SJSA1 (cell line): ENCODE measurements around the gene PTGS2. TPM values are rescaled to one million over a fixed set of nuclear protein-coding genes. Genes with fewer than 3 reads are reported as not detected.
"Not testable (repeated sequence)": the region's sequence is repeated elsewhere in the genome, so short reads cannot be mapped to it uniquely, and the experiment has no call there.

Experiments used
- DNase-seq, 2 experiments: peaks; one replicate each; pipeline ENCODE4 v3.0.0-alpha.2; 2015 to 2020; ENCODE audit warnings: low spot score in 2 of 2, low read depth in 1 of 2
- H3K27ac ChIP-seq: fragments of 250-450 bp; sonication (Bioruptor Pico); 2 replicates; pipeline ENCODE4 v1.5.1; 2020; ENCODE audit warnings: mild to moderate bottlenecking, moderate library complexity
- H3K27me3 ChIP-seq: fragments of 250-450 bp; sonication (Bioruptor Pico); replicated peaks from 2 replicates; pipeline ENCODE4 v1.5.1; 2020; ENCODE audit warnings: mild to moderate bottlenecking, moderate library complexity
- H3K36me3 ChIP-seq: fragments of 250-450 bp; sonication (Bioruptor Pico); 2 replicates; pipeline ENCODE4 v1.5.1; 2020; ENCODE audit warnings: mild to moderate bottlenecking
- H3K4me1 ChIP-seq: fragments of 250-450 bp; sonication (Bioruptor Pico); replicated peaks from 2 replicates; pipeline ENCODE4 v1.6.1; 2021; ENCODE audit warnings: mild to moderate bottlenecking
- H3K4me3 ChIP-seq: fragments of 250-450 bp; sonication (Bioruptor Pico); 2 replicates; pipeline ENCODE4 v1.5.1; 2020; ENCODE audit warnings: mild to moderate bottlenecking
- H3K9me3 ChIP-seq: fragments of 250-450 bp; sonication (Bioruptor Pico); replicated peaks from 2 replicates; pipeline ENCODE4 v1.5.1; 2020; ENCODE audit warnings: mild to moderate bottlenecking
- total RNA-seq: library from RNA; depleted of rRNA; stranded (reverse); fragments of >200 nt; shearing (Covaris generic); gene quantifications from 2 replicates; pipeline ENCODE4 v1.2.3, GENCODE V29; 2014

The PTGS2 gene
- total RNA-seq, 1 experiment from 2014 or later: 0.13 TPM

- DNase-seq: no peak
- Histone ChIP-seq H3K36me3 (no peaks in the 10 kb centered on the region), H3K4me1 (peaks cover 8% of the 10 kb centered on the region; the same call in 1 of the 2 replicates), H3K4me3 (no peak overlapping the region), H3K9me3 (no peaks in the 10 kb centered on the region), H3K27ac (no peak overlapping the region), H3K27me3 (peaks cover 31% of the 10 kb centered on the region)
Observed at GRCh38 chr1:186681801-186682200, 1.6 kb upstream of the PTGS2 start.

GRCh38 chr1:186681121-186681520 lies 898 bp upstream of the PTGS2 start:
- peak overlapping the region; percentile 31 for H3K4me3 ChIP-seq
- no peak overlapping the region for H3K27ac ChIP-seq
- peaks cover 31% of the 10 kb centered on the region for H3K27me3 ChIP-seq
- peaks cover 8% of the 10 kb centered on the region; the same call in 1 of the 2 replicates for H3K4me1 ChIP-seq
- no peaks in the 10 kb centered on the region for H3K36me3 ChIP-seq
- H3K9me3 ChIP-seq: no peaks in the 10 kb centered on the region
- DNase-seq: no peak

GRCh38 chr1:186679924-186680244 lies 339 bp downstream of the PTGS2 start:
- DNase-seq: peak in 1 of 2 experiments; percentile 14
- peaks cover 31% of the 10 kb centered on the region for H3K27me3 ChIP-seq
- H3K9me3 ChIP-seq: no peaks in the 10 kb centered on the region
- H3K36me3 ChIP-seq: no peaks in the 10 kb centered on the region
- peak overlapping the region; percentile 31 for H3K4me3 ChIP-seq
- peaks cover 8% of the 10 kb centered on the region; the same call in 1 of the 2 replicates for H3K4me1 ChIP-seq
- H3K27ac ChIP-seq: no peak overlapping the region

GRCh38 chr1:186678155-186678554 lies 2.1 kb downstream of the PTGS2 start:
- no peak for DNase-seq
- H3K27ac ChIP-seq: no peak overlapping the region
- no peaks in the 10 kb centered on the region for H3K9me3 ChIP-seq
- peaks cover 31% of the 10 kb centered on the region for H3K27me3 ChIP-seq
- no peak overlapping the region for H3K4me3 ChIP-seq
- H3K36me3 ChIP-seq: no peaks in the 10 kb centered on the region
- H3K4me1 ChIP-seq: peaks cover 8% of the 10 kb centered on the region; the same call in 1 of the 2 replicates

GRCh38 chr1:186672596-186672995 lies 7.6 kb downstream of the PTGS2 start:
- Histone ChIP-seq H3K9me3 (no peaks in the 10 kb centered on the region), H3K36me3 (no peaks in the 10 kb centered on the region), H3K4me1 (no peaks in the 10 kb centered on the region), H3K27me3 (no peaks in the 10 kb centered on the region), H3K4me3 (no peak overlapping the region), H3K27ac (no peak overlapping the region)
- DNase-seq: no peak

- Histone ChIP-seq H3K27me3 (no peaks in the 10 kb centered on the region), H3K9me3 (no peaks in the 10 kb centered on the region), H3K4me3 (no peak overlapping the region), H3K4me1 (no peaks in the 10 kb centered on the region), H3K27ac (no peak overlapping the region), H3K36me3 (no peaks in the 10 kb centered on the region)
- no peak for DNase-seq
Observed at GRCh38 chr1:186672131-186672530, 8.1 kb downstream of the PTGS2 start.

- no peak for DNase-seq
- Histone ChIP-seq H3K9me3 (no peaks in the 10 kb centered on the region), H3K4me1 (no peaks in the 10 kb centered on the region), H3K27me3 (no peaks in the 10 kb centered on the region), H3K36me3 (no peaks in the 10 kb centered on the region), H3K27ac (no peak overlapping the region), H3K4me3 (no peak overlapping the region)
Observed at GRCh38 chr1:186671136-186671825, 8.9 kb downstream of the PTGS2 start.

- Histone ChIP-seq H3K4me1 (no peaks in the 10 kb centered on the region), H3K36me3 (no peaks in the 10 kb centered on the region), H3K4me3 (no peak overlapping the region), H3K27me3 (no peaks in the 10 kb centered on the region), H3K27ac (no peak overlapping the region), H3K9me3 (no peaks in the 10 kb centered on the region)
- no peak for DNase-seq
Observed at GRCh38 chr1:186670297-186671135, 9.7 kb downstream of the PTGS2 start.

- not testable (repeated sequence) for DNase-seq, H3K9me3 ChIP-seq, H3K27me3 ChIP-seq, H3K36me3 ChIP-seq, H3K27ac ChIP-seq, H3K4me1 ChIP-seq, H3K4me3 ChIP-seq
Observed at GRCh38 chr1:186669784-186670183, 10.4 kb downstream of the PTGS2 start.

- not testable (repeated sequence) for H3K4me1 ChIP-seq, H3K36me3 ChIP-seq, DNase-seq, H3K27me3 ChIP-seq, H3K9me3 ChIP-seq, H3K4me3 ChIP-seq, H3K27ac ChIP-seq
Observed at GRCh38 chr1:186664217-186664616, 16.0 kb downstream of the PTGS2 start.

- no peaks in the 10 kb centered on the region for H3K4me1 ChIP-seq
- no peak overlapping the region for H3K4me3 ChIP-seq
- H3K36me3 ChIP-seq: no peaks in the 10 kb centered on the region
- peak in 1 of 2 experiments; percentile 10 for DNase-seq
- no peaks in the 10 kb centered on the region for H3K27me3 ChIP-seq
- H3K9me3 ChIP-seq: no peaks in the 10 kb centered on the region
- H3K27ac ChIP-seq: no peak overlapping the region
Observed at GRCh38 chr1:186662752-186663151, 17.5 kb downstream of the PTGS2 start.

- Histone ChIP-seq H3K36me3 (no peaks in the 10 kb centered on the region), H3K27ac (no peak overlapping the region), H3K4me3 (no peak overlapping the region), H3K9me3 (no peaks in the 10 kb centered on the region), H3K4me1 (no peaks in the 10 kb centered on the region), H3K27me3 (no peaks in the 10 kb centered on the region)
- no peak for DNase-seq
Observed at GRCh38 chr1:186659890-186660341, 20.3 kb downstream of the PTGS2 start.

GRCh38 chr1:186658999-186659398 lies 21.2 kb downstream of the PTGS2 start:
- H3K36me3 ChIP-seq: no peaks in the 10 kb centered on the region
- no peak for DNase-seq
- no peaks in the 10 kb centered on the region for H3K4me1 ChIP-seq
- H3K27ac ChIP-seq: no peak overlapping the region
- no peak overlapping the region for H3K4me3 ChIP-seq
- H3K27me3 ChIP-seq: no peaks in the 10 kb centered on the region
- H3K9me3 ChIP-seq: no peaks in the 10 kb centered on the region

- no peak overlapping the region for H3K4me3 ChIP-seq
- DNase-seq: no peak
- no peaks in the 10 kb centered on the region for H3K4me1 ChIP-seq
Observed at GRCh38 chr1:186657481-186657880, 22.7 kb downstream of the PTGS2 start.

More at GRCh38 chr1:186657481-186657880, 22.7 kb downstream of the PTGS2 start:
- no peak overlapping the region for H3K27ac ChIP-seq
- no peaks in the 10 kb centered on the region for H3K9me3 ChIP-seq
- H3K27me3 ChIP-seq: no peaks in the 10 kb centered on the region
- H3K36me3 ChIP-seq: no peaks in the 10 kb centered on the region
